ENCODE data around the gene KRT5.

DNA sequence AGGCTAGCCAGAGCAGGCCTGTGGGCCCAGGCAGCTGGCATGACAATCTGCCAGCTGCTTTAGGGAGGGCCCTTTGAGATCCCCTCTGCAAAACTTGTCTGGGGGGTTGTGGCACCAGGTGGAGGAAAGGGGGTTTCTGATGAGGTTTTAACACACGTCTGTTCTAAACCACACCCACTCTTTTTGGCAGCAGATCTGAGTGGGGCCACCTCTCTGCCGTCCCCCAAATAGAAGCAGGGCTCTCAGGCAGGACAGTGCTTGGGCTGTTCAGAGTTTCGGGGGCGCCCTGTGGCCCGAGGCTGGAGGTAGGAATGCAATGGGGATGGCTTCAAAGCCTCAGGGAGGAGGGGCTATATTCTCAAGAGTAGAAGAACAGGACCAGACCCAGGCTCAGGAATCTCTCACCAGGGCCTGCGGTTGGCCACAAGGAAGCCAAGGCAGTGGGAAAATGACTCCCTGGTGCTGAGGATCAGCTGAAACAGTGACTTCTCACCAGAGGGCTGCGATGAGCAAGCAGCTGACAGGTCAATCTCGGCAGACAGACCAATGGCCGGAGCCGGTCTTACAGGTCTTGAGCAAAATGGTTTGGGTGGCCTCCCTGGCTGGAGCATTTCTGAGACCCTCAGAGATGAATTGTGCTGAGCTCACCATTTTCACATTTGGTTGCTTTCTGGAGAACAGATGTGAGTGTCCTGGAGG lies 1.5 kb upstream of the KRT5 start:
- TF ChIP-seq, protein P1, sequence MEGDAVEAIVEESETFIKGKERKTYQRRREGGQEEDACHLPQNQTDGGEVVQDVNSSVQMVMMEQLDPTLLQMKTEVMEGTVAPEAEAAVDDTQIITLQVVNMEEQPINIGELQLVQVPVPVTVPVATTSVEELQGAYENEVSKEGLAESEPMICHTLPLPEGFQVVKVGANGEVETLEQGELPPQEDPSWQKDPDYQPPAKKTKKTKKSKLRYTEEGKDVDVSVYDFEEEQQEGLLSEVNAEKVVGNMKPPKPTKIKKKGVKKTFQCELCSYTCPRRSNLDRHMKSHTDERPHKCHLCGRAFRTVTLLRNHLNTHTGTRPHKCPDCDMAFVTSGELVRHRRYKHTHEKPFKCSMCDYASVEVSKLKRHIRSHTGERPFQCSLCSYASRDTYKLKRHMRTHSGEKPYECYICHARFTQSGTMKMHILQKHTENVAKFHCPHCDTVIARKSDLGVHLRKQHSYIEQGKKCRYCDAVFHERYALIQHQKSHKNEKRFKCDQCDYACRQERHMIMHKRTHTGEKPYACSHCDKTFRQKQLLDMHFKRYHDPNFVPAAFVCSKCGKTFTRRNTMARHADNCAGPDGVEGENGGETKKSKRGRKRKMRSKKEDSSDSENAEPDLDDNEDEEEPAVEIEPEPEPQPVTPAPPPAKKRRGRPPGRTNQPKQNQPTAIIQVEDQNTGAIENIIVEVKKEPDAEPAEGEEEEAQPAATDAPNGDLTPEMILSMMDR (conservative IDR thresholded peaks at IDR 0.05), result no peak
- no peak for TF ChIP-seq ZFX (IDR thresholded peaks at IDR 0.05)
